ENCODE results near the gene ABHD17A. TPM values are rescaled to one million over a fixed set of nuclear protein-coding genes. Genes with fewer than 3 reads are reported as not detected.

The ABHD17A gene
- total and polyA plus RNA-seq, 10 donors = 73.4 to 107 (median 83.6) TPM

DNA sequence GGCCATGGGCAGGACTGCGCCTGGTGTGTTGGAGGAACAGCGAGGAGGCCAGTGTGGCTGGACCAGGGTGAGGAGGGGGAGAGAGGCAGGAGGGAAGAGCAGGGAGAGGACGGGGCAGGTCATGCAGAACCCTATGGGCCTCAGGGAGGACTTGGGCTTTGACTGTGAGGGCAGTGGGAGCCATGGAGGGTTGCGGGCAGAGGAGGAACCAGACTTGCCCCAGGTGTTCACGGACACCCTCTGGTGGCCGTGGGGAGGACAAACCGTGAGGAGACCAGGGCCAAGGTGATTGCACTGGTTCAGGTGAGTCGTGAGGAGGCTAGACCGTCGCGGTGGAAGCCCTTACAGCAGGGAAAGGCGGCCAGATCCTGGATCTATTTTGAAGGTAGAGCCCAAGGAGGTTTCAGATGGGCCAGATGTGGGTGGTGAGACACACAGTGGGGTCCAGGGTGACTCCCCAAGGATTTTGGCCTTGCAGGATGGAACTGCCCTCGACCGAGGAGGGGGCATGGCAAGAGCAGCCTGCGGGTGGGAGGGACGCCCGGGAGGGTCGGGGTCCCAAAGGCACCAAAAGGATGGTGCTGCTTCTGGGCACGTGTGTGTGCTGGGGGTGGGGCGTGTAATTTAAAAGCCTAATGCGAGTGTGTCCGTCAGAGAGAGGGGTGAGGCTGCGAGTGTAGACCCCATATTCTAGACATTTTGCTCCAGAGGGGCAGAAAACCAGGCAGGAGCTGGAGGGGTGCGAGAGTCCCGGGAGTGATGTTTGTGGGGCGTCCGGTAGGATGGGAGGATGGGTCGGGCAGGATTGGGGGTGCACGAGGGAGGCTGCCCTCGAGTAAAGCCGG, 34.3 kb downstream of the ABHD17A start:
- Histone ChIP-seq H3K4me1 (peaks cover 55 to 92% (median 75%) of the 10 kb centered on the region in 6 donors), H3K4me3 (no peak overlapping the region), H3K27ac (peak overlapping the region in 4 of 8 donors; percentile 31 to 99 (median 48)), H3K27me3 (replicated peaks in 1 of 7) (no peaks in the 10 kb centered on the region), H3K36me3 (peaks cover 0 to 17% (median 6%) of the 10 kb centered on the region in 6 donors), H3K9me3 (no peaks in the 10 kb centered on the region)
- intact Hi-C loops (cut with DNase I; ENCODE audit: low total_unique reads) = no loop called here
- DNase-seq = peak; percentile 82
- WGBS, 5 donors = 73 to 80% (median 77%) methylated on average over 31 of the region's 31 CpGs
- TF ChIP-seq, protein P1, sequence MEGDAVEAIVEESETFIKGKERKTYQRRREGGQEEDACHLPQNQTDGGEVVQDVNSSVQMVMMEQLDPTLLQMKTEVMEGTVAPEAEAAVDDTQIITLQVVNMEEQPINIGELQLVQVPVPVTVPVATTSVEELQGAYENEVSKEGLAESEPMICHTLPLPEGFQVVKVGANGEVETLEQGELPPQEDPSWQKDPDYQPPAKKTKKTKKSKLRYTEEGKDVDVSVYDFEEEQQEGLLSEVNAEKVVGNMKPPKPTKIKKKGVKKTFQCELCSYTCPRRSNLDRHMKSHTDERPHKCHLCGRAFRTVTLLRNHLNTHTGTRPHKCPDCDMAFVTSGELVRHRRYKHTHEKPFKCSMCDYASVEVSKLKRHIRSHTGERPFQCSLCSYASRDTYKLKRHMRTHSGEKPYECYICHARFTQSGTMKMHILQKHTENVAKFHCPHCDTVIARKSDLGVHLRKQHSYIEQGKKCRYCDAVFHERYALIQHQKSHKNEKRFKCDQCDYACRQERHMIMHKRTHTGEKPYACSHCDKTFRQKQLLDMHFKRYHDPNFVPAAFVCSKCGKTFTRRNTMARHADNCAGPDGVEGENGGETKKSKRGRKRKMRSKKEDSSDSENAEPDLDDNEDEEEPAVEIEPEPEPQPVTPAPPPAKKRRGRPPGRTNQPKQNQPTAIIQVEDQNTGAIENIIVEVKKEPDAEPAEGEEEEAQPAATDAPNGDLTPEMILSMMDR (IDR thresholded peaks at IDR 0.05 in 8 of 11, conservative IDR thresholded peaks at IDR 0.05 in 3 of 11) = peak in 1 of 11 experiments; percentile 1
- TF ChIP-seq POLR2AphosphoS5 (IDR thresholded peaks at IDR 0.05) = peak in 1 of 3 donors; percentile 57
- no peak for TF ChIP-seq POLR2A (IDR thresholded peaks at IDR 0.05)

DNA sequence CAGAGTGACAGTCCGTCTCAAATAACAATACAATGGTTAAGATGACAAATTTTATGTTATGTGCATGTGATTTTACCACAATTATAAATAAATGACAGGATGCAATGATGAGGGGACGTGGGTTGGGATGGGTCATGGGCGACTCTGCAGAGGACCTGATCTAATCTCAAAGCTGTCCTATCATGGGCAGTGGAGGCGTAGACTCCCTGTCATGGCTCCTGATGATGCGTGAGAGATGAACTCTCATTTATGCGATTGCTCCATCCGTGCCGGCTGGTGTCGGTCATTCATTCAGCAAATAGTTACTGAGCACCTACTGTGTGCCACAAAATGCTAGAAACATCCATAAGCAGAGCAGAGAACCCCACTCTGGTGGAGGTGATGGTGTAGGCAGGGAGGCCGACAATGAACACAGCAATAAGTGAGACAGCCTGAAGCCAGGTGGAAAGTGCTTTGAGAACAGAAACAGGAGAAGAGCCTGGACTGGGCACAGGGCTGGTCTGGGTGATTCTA, 35.4 kb downstream of the ABHD17A start:
- Histone ChIP-seq H3K4me3 (no peak overlapping the region), H3K36me3 (peaks cover 0 to 28% (median 8%) of the 10 kb centered on the region in 6 donors), H3K4me1 (peaks cover 57 to 92% (median 75%) of the 10 kb centered on the region in 6 donors), H3K27me3 (replicated peaks in 1 of 7) (no peaks in the 10 kb centered on the region), H3K27ac (no peak overlapping the region), H3K9me3 (no peaks in the 10 kb centered on the region)
- intact Hi-C loops (cut with DNase I; ENCODE audit: low total_unique reads) = no loop called here
- 81 to 92% (median 88%) methylated on average over 10 of the region's 10 CpGs for WGBS, 5 donors
- DNase-seq = no peak
- TF ChIP-seq, protein P1 (IDR thresholded peaks at IDR 0.05 in 8 of 11, conservative IDR thresholded peaks at IDR 0.05 in 3 of 11) = no peak
- no peak for TF ChIP-seq POLR2A (IDR thresholded peaks at IDR 0.05)
- no peak for TF ChIP-seq POLR2AphosphoS5 (IDR thresholded peaks at IDR 0.05)

DNA sequence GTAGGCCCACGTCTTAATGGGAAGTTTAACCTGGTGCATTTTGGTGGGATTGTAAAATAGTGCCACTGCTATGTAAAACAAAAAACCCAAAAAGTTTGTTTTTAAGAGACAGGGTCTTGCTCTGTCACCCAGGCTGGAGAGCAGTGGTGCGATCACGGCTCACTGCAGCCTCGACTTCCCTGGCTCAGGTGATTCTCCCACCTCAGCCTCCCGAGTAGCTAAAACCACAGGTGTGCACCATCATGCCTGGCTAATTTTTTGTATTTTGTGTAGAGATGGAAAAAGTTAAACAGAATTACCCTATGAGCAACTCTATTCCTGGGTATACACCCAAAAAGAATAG, 36.2 kb downstream of the ABHD17A start:
- Histone ChIP-seq H3K36me3 (peaks cover 0 to 32% (median 5%) of the 10 kb centered on the region in 6 donors), H3K4me3 (peak overlapping the region in 1 of 8 donors; percentile 100), H3K27me3 (replicated peaks in 1 of 7) (no peaks in the 10 kb centered on the region), H3K9me3 (no peaks in the 10 kb centered on the region), H3K4me1 (peaks cover 58 to 92% (median 75%) of the 10 kb centered on the region in 6 donors), H3K27ac (peak overlapping the region; percentile 99 to 100 (median 99))
- 30 to 62% (median 51%) methylated on average over 2 to 5 of the region's 5 CpGs for WGBS, 5 donors
- peak; percentile 74 for DNase-seq
- intact Hi-C loops (cut with DNase I; ENCODE audit: low total_unique reads) = no loop called here
- no peak for TF ChIP-seq POLR2A (IDR thresholded peaks at IDR 0.05)
- no peak for TF ChIP-seq POLR2AphosphoS5 (IDR thresholded peaks at IDR 0.05)
- TF ChIP-seq, protein P1 (IDR thresholded peaks at IDR 0.05 in 8 of 11, conservative IDR thresholded peaks at IDR 0.05 in 3 of 11) = no peak

Measured in spleen (tissue), 11 donors.